Liver (tissue), 3 donors: ENCODE measurements around the gene LMNTD2.

Source experiments
- GABPA ChIP-seq, 2 donors: IDR thresholded peaks in 1 of 2; conservative IDR thresholded peaks in 1 of 2; 2 replicates each; pipeline ENCODE4 v1.6.1; 2016; ENCODE audit warnings: antibody characterized with exemption in 2 of 2, mild to moderate bottlenecking in 1 of 2, moderate library complexity in 1 of 2
- JUND ChIP-seq, 2 donors: IDR thresholded peaks; 2 replicates each; pipeline ENCODE4 v1.6.1; 2016; ENCODE audit warnings: antibody characterized with exemption in 2 of 2
- NR2F2 ChIP-seq: IDR thresholded peaks from 2 replicates; pipeline ENCODE4 v1.6.1; 2016; ENCODE audit warnings: antibody characterized with exemption
- RAD21 ChIP-seq, 2 donors: IDR thresholded peaks; 2 replicates each; pipeline ENCODE4 v1.6.1; 2016; ENCODE audit warnings: antibody characterized with exemption in 2 of 2, mild to moderate bottlenecking in 2 of 2
- SP1 ChIP-seq: IDR thresholded peaks from 2 replicates; pipeline ENCODE4 v1.6.1; 2018; ENCODE audit warnings: antibody characterized with exemption, mild to moderate bottlenecking
- TAF1 ChIP-seq: conservative IDR thresholded peaks from 2 replicates; pipeline ENCODE4 v1.6.1; 2016; ENCODE audit warnings: antibody characterized with exemption, mild to moderate bottlenecking
- YY1 ChIP-seq: IDR thresholded peaks from 2 replicates; pipeline ENCODE4 v1.6.1; 2016; ENCODE audit warnings: antibody characterized with exemption, mild to moderate bottlenecking
- TF ChIP-seq, protein P1 (sequence below): fragments of 150-350 bp; IDR thresholded peaks from 2 replicates; pipeline ENCODE4 v1.5.1; 2017; ENCODE audit warnings: improper control_type of control experiment, low read depth, low read length; ENCODE audit not compliant: missing input control
- TF ChIP-seq, protein P2 (sequence below): IDR thresholded peaks from 2 replicates; pipeline ENCODE4 v1.6.1; 2016; ENCODE audit warnings: antibody characterized with exemption, mild to moderate bottlenecking
- TF ChIP-seq, protein P3 (sequence below): IDR thresholded peaks from 2 replicates; pipeline ENCODE4 v1.6.1; 2016; ENCODE audit warnings: antibody characterized with exemption
- TF ChIP-seq, protein P4 (sequence below): IDR thresholded peaks from 2 replicates; pipeline ENCODE4 v1.6.1; 2016; ENCODE audit warnings: antibody characterized with exemption
- TF ChIP-seq, protein P5 (sequence below): IDR thresholded peaks from 2 replicates; pipeline ENCODE4 v1.6.1; 2016; ENCODE audit warnings: antibody characterized with exemption
- donor health status: healthy.
- donor health status: healthy.

DNA sequence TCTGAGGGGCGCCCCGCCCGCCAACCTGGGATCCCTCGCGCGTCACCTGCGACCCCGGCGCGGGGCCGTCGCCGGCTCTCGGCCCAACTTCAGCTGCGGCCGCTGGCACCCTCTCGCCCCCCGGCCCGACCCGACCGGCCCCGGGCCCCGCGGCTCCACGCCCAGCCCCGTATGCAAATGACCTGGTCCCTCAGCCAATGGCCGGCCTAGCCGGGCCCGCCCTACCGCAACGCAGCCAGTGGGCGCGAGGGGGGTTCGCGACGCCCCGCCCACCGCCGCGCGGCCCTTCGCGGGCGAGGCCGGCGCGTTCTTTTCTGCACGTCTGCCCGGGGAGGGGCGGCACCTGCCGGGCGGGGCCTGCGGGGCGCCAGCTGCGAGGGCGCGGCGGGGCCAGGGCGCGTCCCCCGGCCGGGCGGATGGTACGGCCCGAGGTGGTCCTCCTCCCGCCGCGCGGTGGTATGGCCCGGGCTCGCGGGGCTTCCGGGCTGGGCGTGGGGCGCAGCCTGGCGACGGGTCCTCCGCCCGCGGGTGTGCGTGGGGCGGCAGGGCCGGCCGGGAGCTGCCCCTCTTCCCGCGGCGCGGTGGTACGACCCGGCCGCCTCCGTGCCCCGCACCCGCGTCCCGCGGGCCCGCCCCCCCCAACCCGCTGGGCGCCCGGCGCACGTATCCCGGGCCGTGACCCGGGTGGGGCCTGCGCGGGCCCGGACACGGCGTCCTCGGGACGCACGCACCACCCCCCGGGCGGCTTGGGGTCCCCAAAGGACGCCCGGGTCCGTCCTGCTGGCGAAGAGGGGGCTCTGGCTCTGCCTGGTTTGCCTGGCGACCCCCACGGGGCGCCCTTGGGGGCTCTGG lies 8.0 kb upstream of the LMNTD2 start:
- TF ChIP-seq, protein P1, sequence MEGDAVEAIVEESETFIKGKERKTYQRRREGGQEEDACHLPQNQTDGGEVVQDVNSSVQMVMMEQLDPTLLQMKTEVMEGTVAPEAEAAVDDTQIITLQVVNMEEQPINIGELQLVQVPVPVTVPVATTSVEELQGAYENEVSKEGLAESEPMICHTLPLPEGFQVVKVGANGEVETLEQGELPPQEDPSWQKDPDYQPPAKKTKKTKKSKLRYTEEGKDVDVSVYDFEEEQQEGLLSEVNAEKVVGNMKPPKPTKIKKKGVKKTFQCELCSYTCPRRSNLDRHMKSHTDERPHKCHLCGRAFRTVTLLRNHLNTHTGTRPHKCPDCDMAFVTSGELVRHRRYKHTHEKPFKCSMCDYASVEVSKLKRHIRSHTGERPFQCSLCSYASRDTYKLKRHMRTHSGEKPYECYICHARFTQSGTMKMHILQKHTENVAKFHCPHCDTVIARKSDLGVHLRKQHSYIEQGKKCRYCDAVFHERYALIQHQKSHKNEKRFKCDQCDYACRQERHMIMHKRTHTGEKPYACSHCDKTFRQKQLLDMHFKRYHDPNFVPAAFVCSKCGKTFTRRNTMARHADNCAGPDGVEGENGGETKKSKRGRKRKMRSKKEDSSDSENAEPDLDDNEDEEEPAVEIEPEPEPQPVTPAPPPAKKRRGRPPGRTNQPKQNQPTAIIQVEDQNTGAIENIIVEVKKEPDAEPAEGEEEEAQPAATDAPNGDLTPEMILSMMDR = no peak
- TF ChIP-seq SP1 = no peak
- no peak for TF ChIP-seq GABPA (IDR thresholded peaks at IDR 0.05 in 1 of 2, conservative IDR thresholded peaks at IDR 0.05 in 1 of 2)
- TF ChIP-seq, protein P2, sequence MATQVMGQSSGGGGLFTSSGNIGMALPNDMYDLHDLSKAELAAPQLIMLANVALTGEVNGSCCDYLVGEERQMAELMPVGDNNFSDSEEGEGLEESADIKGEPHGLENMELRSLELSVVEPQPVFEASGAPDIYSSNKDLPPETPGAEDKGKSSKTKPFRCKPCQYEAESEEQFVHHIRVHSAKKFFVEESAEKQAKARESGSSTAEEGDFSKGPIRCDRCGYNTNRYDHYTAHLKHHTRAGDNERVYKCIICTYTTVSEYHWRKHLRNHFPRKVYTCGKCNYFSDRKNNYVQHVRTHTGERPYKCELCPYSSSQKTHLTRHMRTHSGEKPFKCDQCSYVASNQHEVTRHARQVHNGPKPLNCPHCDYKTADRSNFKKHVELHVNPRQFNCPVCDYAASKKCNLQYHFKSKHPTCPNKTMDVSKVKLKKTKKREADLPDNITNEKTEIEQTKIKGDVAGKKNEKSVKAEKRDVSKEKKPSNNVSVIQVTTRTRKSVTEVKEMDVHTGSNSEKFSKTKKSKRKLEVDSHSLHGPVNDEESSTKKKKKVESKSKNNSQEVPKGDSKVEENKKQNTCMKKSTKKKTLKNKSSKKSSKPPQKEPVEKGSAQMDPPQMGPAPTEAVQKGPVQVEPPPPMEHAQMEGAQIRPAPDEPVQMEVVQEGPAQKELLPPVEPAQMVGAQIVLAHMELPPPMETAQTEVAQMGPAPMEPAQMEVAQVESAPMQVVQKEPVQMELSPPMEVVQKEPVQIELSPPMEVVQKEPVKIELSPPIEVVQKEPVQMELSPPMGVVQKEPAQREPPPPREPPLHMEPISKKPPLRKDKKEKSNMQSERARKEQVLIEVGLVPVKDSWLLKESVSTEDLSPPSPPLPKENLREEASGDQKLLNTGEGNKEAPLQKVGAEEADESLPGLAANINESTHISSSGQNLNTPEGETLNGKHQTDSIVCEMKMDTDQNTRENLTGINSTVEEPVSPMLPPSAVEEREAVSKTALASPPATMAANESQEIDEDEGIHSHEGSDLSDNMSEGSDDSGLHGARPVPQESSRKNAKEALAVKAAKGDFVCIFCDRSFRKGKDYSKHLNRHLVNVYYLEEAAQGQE = no peak
- TF ChIP-seq, protein P3, sequence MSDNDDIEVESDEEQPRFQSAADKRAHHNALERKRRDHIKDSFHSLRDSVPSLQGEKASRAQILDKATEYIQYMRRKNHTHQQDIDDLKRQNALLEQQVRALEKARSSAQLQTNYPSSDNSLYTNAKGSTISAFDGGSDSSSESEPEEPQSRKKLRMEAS = no peak
- no peak for TF ChIP-seq TAF1
- no peak for TF ChIP-seq JUND (IDR thresholded peaks at IDR 0.05)
- TF ChIP-seq, protein P4, sequence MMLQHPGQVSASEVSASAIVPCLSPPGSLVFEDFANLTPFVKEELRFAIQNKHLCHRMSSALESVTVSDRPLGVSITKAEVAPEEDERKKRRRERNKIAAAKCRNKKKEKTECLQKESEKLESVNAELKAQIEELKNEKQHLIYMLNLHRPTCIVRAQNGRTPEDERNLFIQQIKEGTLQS = no peak
- TF ChIP-seq NR2F2 = no peak
- TF ChIP-seq RAD21 (IDR thresholded peaks at IDR 0.05) = no peak
- TF ChIP-seq, protein P5, sequence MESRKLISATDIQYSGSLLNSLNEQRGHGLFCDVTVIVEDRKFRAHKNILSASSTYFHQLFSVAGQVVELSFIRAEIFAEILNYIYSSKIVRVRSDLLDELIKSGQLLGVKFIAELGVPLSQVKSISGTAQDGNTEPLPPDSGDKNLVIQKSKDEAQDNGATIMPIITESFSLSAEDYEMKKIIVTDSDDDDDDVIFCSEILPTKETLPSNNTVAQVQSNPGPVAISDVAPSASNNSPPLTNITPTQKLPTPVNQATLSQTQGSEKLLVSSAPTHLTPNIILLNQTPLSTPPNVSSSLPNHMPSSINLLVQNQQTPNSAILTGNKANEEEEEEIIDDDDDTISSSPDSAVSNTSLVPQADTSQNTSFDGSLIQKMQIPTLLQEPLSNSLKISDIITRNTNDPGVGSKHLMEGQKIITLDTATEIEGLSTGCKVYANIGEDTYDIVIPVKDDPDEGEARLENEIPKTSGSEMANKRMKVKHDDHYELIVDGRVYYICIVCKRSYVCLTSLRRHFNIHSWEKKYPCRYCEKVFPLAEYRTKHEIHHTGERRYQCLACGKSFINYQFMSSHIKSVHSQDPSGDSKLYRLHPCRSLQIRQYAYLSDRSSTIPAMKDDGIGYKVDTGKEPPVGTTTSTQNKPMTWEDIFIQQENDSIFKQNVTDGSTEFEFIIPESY = no peak
- no peak for TF ChIP-seq YY1
